Right hindlimb (tissue), 1 donor: ENCODE results near the gene RBSN.

Source experiments
- DNase-seq: peaks from one replicate; pipeline ENCODE4 v3.0.0-alpha.2; 2018

RBSN gene

GRCh38 chr3:15099364-15100098 is 583 bp upstream of the RBSN start:
- no peak for DNase-seq

GRCh38 chr3:15097891-15098290 is 1.1 kb downstream of the RBSN start:
- DNase-seq = no peak

GRCh38 chr3:15096046-15096445 is 2.9 kb downstream of the RBSN start:
- no peak for DNase-seq

- no peak for DNase-seq
These were observed 4.6 kb downstream of the RBSN start for GRCh38 chr3:15094187-15094875.

DNA sequence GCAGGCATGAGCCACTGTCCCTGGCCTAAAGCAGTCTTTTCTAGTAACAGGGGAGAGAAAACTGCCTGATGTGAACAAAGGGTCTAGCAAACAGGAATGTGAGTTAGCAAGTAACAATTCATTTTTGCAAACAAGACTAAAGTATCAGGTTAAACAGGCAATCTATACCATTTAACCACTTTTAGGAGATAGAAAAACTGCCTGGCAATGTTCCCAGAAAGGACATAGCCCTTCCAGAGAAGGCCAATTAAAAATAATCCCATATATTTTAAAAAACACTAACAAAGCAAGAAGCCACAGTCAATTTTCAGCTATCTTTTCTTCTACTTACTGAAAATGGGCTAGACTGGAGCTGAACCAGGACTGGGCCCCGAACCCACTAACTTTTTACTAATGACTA is 6.3 kb downstream of the RBSN start:
- no peak for DNase-seq

GRCh38 chr3:15091575-15091974 is 7.4 kb downstream of the RBSN start:
- DNase-seq = no peak

DNA sequence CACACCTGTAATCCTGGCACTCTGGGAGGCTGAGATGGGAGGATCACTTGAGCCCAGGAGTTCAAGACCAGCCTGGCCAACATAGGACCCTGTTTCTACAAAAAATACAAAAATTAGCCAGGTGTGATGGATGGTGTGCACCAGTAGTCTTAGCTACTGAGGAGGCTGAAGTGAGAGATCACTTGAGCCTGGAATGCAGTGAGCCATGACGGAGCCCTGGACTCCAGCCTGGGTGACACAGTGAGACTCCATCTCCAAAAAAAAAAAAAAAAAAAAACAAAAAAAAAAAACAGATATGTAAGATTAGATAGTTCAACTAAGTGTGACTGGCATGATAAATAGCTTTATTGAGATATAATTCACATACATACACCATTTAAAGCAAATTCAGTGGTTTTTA is 9.7 kb downstream of the RBSN start:
- DNase-seq = no peak

DNA sequence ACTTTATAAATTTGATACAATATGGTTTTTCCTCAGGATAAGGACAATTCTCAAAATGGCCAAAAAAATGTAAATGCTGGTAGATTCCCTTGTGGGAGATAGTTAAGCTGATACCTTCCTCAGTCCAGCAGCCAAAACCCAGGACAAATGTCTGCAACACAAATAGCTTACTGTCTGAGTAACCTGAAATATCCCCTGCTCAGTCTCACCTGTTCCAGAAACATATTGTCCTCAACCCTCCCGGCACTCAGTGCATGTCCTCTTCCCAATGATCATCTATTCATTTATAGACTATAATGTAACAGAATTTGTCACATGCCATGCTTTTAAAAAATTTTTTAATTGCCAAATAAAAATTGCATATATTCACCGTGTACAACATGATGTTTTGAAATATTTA is 12.2 kb downstream of the RBSN start:
- DNase-seq = no peak

DNA sequence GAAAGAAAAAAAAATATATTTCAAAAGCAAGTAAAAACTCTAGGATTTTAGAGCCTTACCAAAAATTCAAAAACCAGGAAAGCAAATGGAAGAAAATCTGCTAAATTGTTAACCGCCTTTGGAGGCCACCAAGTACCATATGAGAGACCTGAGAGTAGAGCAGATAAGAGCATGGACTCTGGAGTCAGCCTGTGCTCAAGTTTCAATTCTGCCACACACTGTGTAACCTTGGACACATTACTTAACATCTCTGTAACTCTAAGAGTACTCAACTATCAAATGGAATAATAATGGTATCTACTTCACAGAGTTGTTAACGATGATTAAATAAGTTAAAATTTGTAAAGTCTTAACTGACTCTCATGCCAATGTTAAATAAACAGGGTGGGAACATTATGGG is 12.7 kb downstream of the RBSN start:
- no peak for DNase-seq

- no peak for DNase-seq
These were observed 15.7 kb downstream of the RBSN start for GRCh38 chr3:15083252-15083651.

GRCh38 chr3:15081960-15082664 is 16.8 kb downstream of the RBSN start:
- DNase-seq = no peak

DNA sequence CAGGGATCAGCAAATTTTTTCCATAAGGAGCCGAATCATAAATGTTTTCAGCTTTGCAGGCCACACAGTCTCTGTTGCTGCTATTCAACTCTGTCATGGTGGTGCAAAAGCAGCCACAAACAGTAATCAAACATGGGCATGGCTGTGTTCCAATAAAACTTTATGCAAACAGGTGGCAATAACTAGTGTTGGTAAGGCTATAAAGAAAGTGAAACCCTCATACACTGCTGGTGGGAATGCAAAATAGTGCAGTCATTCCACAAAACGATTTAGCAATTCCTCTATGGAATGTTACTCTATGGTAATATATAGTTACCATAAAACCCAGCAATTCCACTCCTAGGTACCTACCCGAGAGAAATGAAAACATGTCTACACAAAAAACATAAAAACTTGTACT is 19.9 kb downstream of the RBSN start:
- DNase-seq = no peak

GRCh38 chr3:15074500-15074899 is 24.4 kb downstream of the RBSN start:
- no peak for DNase-seq

DNA sequence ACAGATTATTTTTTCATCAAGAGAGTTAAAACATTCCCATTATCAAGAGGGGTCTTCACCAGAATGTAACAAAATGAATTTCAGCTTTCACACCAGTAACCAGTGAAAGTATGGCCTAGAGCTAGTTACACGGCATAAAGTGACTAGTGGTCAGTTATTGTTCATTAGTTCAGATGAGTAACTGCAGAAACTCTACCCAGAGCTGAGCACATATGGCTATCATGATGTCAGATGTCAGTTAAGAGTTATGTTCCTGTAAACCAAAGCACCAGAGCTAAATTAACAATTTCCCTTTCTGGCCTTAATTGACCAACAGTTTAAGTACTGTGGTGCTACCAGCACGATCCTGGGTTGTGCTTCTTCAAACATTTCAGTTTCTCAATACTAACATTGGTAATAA is 27.2 kb downstream of the RBSN start:
- DNase-seq = no peak

DNA sequence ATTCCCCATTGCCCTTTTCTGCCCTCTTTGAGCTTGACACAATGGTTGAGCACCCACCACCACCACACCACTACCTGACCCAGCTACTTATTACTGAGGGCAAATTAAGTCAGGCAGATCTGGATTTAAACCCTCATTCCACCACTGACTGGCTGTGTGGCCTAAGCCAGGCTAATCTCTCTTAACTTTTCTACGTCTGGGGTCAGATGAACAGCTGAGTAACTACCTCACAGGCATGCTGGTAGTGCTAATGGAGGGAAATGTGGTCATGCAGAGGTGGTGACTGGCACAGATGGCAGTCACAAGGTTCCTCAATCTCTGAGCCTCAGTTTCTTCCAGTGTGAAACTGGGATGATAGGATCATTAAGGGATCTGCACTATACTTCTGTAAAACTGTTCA is 29.5 kb downstream of the RBSN start:
- no peak for DNase-seq

DNA sequence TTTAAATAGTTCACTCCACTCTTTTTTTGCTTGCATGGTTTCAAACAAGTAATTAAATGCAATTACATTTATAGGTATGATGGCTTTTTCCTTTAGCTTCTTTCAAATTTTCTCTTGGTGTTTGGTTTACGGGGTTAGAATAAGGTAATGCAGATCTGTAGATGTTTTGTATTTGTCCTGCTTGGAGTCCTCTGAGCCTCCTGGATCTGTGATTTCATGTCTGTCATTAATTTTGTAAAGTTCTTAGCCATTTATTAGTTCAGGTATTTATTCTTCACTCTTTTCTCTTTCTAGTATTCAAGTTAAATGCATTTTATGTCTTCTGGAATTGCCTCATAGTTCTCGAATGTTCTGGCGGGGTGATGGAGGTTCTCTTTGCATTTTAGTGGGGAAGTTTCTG is 32.5 kb downstream of the RBSN start:
- DNase-seq = no peak

- no peak for DNase-seq
These were observed 33.4 kb downstream of the RBSN start for GRCh38 chr3:15065550-15066007.

- DNase-seq = peak; percentile 94
These were observed 34.0 kb downstream of the RBSN start, which contains the start of gene MRPS25 for GRCh38 chr3:15064835-15065549. TSS of gene MRPS25 (minus strand) at chr3:15065315. CDS start at chr3:15065194, 121 bp downstream.

DNA sequence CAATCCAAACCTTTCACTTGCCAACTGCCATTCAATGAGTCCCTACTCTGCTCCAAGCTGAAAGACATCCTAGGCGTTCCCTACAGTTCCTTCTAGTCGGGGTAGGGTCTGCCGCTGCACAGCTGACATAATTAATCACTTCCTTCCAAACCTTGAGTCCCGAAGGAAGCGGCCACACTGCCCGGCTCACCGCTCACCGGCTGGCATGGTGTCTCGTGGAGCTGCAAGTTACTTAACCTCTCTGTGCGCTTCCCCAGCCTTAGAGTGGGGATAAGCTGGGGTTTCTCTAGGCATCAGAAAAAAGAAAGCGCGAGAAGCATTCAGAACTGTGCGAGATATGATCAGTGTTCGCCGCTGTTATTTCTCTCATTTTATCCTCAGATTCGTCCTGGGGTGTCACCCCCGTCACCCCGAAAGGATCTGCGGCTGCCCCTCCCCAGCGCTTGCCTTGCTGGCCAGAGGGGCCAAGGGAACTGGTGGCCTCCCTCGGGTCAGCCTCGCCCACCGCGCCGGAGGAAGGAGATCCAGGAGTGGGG is 34.6 kb downstream of the RBSN start:
- no peak for DNase-seq

DNA sequence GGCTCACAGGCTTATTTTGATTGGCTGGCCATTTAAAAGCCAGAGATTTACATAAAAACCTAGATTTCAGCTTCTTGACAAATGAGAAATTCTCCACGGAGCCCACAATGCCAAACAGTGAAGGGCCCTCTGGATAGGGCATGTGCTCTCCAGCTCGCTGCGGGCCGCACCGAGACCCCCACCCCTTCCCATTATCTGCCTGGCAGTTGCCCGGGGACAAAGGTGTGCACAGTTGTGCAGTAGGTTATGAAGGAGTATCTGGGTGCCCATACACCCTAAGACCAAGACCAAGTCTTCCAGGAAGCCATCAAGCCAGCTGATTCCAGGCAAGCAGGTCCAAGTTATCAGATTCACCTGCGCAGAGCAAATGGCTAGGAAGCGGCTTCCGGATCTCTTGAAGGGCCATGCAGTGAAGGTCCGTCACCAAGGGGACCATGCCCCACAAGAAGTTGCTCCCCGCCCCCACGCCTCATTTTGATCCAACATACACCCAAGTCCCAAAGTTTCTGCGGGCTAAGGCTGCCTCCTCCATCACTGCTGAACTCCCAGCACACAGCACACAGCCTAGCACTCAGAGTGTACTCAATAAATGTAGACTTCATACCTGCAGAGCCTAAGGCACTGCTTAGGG is 35.2 kb downstream of the RBSN start:
- DNase-seq = no peak

DNA sequence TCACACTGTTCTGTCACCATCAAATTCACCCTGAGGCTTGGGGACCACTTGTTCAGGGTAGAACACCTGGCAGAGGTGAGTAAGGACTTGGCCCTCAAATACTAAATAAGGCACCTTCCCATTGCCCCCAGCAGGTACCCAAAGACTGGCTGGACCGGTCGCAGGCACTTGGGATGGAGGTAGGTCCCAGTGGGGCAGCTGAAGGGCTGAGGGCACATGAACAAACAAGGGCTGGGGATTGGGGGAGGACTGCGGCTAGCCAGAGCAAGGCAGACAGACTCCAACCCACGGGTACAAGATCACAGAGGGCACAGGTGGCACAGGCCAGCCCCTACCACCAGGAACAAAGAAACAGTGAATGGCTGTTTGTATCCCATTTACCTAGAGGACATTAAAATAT is 35.7 kb downstream of the RBSN start:
- no peak for DNase-seq

GRCh38 chr3:15060029-15060428 is 38.9 kb downstream of the RBSN start:
- DNase-seq = no peak
